Measurements from ENCODE around the gene FBP2.

DNA sequence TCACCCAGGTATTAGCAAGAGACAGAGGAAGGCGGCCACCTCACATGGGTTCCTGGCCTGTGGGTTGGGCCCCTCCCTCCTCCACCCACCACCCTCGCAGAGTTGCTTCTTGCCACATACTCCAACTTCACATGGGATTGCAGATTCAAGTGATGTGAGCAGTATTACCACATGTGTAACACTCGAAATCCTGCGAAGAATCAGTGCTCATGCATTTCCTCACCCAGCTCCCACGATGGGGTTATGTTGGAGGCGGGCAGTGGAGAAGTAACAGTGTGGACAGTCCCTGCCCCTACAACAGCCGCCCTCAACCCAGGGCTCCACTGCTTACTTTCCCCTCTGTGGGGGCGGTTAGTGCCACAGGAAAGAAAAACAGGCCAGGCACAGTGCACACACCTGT is 49.6 kb upstream of the FBP2 start:
- TF ChIP-seq POLR2A (IDR thresholded peaks at IDR 0.05): no peak
- TF ChIP-seq, protein P1, sequence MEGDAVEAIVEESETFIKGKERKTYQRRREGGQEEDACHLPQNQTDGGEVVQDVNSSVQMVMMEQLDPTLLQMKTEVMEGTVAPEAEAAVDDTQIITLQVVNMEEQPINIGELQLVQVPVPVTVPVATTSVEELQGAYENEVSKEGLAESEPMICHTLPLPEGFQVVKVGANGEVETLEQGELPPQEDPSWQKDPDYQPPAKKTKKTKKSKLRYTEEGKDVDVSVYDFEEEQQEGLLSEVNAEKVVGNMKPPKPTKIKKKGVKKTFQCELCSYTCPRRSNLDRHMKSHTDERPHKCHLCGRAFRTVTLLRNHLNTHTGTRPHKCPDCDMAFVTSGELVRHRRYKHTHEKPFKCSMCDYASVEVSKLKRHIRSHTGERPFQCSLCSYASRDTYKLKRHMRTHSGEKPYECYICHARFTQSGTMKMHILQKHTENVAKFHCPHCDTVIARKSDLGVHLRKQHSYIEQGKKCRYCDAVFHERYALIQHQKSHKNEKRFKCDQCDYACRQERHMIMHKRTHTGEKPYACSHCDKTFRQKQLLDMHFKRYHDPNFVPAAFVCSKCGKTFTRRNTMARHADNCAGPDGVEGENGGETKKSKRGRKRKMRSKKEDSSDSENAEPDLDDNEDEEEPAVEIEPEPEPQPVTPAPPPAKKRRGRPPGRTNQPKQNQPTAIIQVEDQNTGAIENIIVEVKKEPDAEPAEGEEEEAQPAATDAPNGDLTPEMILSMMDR (IDR thresholded peaks at IDR 0.05): no peak

All from adrenal gland (tissue), 5 donors.